Heart left ventricle (tissue), 16 donors: ENCODE measurements around the gene GOSR2. TPM values are rescaled to one million over a fixed set of nuclear protein-coding genes. Genes with fewer than 3 reads are reported as not detected.

Experiments
- ATAC-seq, 4 donors: fragments of 200-7000 bp; cut with Tn5 transposase; one replicate each; pipeline ENCODE4 v1.9.1; 2020 to 2022; ENCODE audit warnings: moderate library complexity in 4 of 4, mild to moderate bottlenecking in 3 of 4, moderate number of reproducible peaks in 1 of 4
- DNase-seq, 5 donors: peaks; one replicate each; pipeline ENCODE4 v3.0.0-alpha.2; 2020
- H3K27ac ChIP-seq, 12 donors: fragments of 200-600 bp; sonication (generic) in 4 of 12; one replicate each; pipeline versions ENCODE4 v1.5.0 to v1.8.0; 2016 to 2022; ENCODE audit warnings: mild to moderate bottlenecking in 2 of 12
- H3K27me3 ChIP-seq, 9 donors: fragments of 200-600 bp; sonication (generic) in 2 of 9; one replicate each; pipeline versions ENCODE4 v1.5.1 to v1.8.0; 2016 to 2022; ENCODE audit warnings: mild to moderate bottlenecking in 3 of 9
- H3K36me3 ChIP-seq, 9 donors: fragments of 200-600 bp; sonication (generic) in 2 of 9; one replicate each; pipeline versions ENCODE4 v1.5.0 to v1.8.0; 2018 to 2022; ENCODE audit warnings: mild to moderate bottlenecking in 2 of 9
- H3K4me1 ChIP-seq, 12 donors: fragments of 200-600 bp; sonication (generic) in 4 of 12; one replicate each; pipeline versions ENCODE4 v1.5.0 to v1.8.0; 2016 to 2022; ENCODE audit warnings: mild to moderate bottlenecking in 3 of 12
- H3K4me3 ChIP-seq, 12 donors: fragments of 200-600 bp; sonication (generic) in 4 of 12; one replicate each; pipeline versions ENCODE4 v1.5.0 to v1.8.0; 2017 to 2022; ENCODE audit warnings: mild to moderate bottlenecking in 9 of 12, moderate library complexity in 4 of 12
- H3K9me3 ChIP-seq, 12 donors: fragments of 200-600 bp; sonication (generic) in 4 of 12; one replicate each; pipeline versions ENCODE4 v1.5.0 to v1.8.0; 2016 to 2022; ENCODE audit warnings: mild to moderate bottlenecking in 1 of 12
- CTCF ChIP-seq, 12 donors: fragments of 200-600 bp; sonication (generic) in 4 of 12; IDR thresholded peaks; one replicate each; pipeline versions ENCODE4 v1.5.0 to v1.8.0; 2018 to 2022; ENCODE audit warnings: antibody characterized with exemption in 12 of 12, mild to moderate bottlenecking in 5 of 12
- POLR2A ChIP-seq, 2 donors: fragments of 450-650 bp; IDR thresholded peaks; one replicate each; pipeline ENCODE4 v1.6.1; 2017; ENCODE audit warnings: antibody characterized with exemption in 2 of 2, mild to moderate bottlenecking in 2 of 2, moderate library complexity in 2 of 2
- WGBS, 4 donors: extraction: QIAGEN DNeasy Blood & Tissue Kit in 2 of 4; methylation state at CpG; one replicate each; pipeline versions ENCODE4 v1.1.5 to v1.1.7; 2013 to 2018; 5-methylcytosine and 5-hydroxymethylcytosine counted together
- intact Hi-C, 10 donors: fragments of 100-400 bp; cut with DNase I; formaldehyde crosslinking; loops; one replicate each; pipeline versions ENCODE4 v1.11.1 to v1.14.2; 2022
- polyA plus RNA-seq, 2 donors: library from polyadenylated mRNA; stranded (reverse); fragments of 200-250 nt; gene quantifications; one replicate each; pipeline ENCODE4 v1.2.3, GENCODE V29; 2013
- total RNA-seq, 9 donors: library from RNA; depleted of rRNA in 2 of 9; stranded (reverse); fragments of >200 nt in 2 of 9; fragmentation: NEBNext Ultra II Directional in 3 of 9; extraction: Animal tissue kit (Norgen Biotek cat#: 25700) in 3 of 9; gene quantifications; one replicate each; pipeline versions ENCODE4 v1.1.0 to v1.2.4, GENCODE V29; 2016 to 2023
- donor health status: ischemic (EF 13 %, LVEDD 7.1; RV severe dilation, severe dysfunction).
- donor health status: healthy with polysubstance abuse.
- donor health status: DM: no; HTN: yes; CAD: no.
- donor health status: DM: no; HTN: no; CAD: no.
- donor health status: ischemic (EF 25% LVEDD 6.9; RV normal size, moderate dysfunction).
- donor health status: ischemic (EF 25% LVEDD 5.7; RV mildly dilated, moderate dysfunction).
- donor health status: healthy.
- donor health status: DM: yes; HTN: yes; CAD: no.
- donor health status: ischemic (EF 35%, LVEDD 5.7; RV mildly dilated, moderate dysfunction).
- donor health status: nonischemic (EF 11% LVEDD 7.7; RV severe dilation, severe dysfunction).
- donor health status: DM: yes; HTN: yes; CAD: no.
- donor health status: PGD.
- donor health status: ischemic (EF 29% LVEDD 5.4; RV normal size, mild dysfunction).
- donor health status: nonischemic (EF 23%, LVEDD 6.1; RV moderate dilation, normal function).

The GOSR2 gene
- total and polyA plus RNA-seq, 11 donors = 20.9 to 55.1 (median 38.4) TPM

GRCh38 chr17:46964315-46965265 is 41.6 kb downstream of the GOSR2 start:
- intact Hi-C loops = no loop called here

GRCh38 chr17:46968224-46968834 is 45.4 kb downstream of the GOSR2 start:
- no peak for TF ChIP-seq POLR2A (IDR thresholded peaks at IDR 0.05)
- TF ChIP-seq CTCF (IDR thresholded peaks at IDR 0.05) = no peak
- H3K27me3 ChIP-seq = peaks cover 0 to 4% (median 0%) of the 10 kb centered on the region in 9 donors
- intact Hi-C loops = no loop called here
- ATAC-seq (no peak), DNase-seq (no peak)
- H3K4me1 ChIP-seq = no peaks in the 10 kb centered on the region
- whole genome bisulfite sequencing, 4 donors = 85 to 93% (median 91%) methylated on average over 6 of the region's 6 CpGs
- no peak overlapping the region for H3K27ac ChIP-seq
- H3K4me3 ChIP-seq = no peak overlapping the region
- H3K36me3 ChIP-seq = no peaks in the 10 kb centered on the region
- no peaks in the 10 kb centered on the region for H3K9me3 ChIP-seq

More at GRCh38 chr17:46964315-46965265, 41.6 kb downstream of the GOSR2 start:
- peaks cover 0 to 6% (median 0%) of the 10 kb centered on the region in 12 donors for H3K4me1 ChIP-seq
- TF ChIP-seq POLR2A (IDR thresholded peaks at IDR 0.05) (no peak), CTCF (IDR thresholded peaks at IDR 0.05) (no peak)
- ATAC-seq = no peak
- no peaks in the 10 kb centered on the region for H3K9me3 ChIP-seq
- DNase-seq = no peak
- no peak overlapping the region for H3K27ac ChIP-seq
- no peak overlapping the region for H3K4me3 ChIP-seq
- no peaks in the 10 kb centered on the region for H3K36me3 ChIP-seq
- H3K27me3 ChIP-seq = peaks cover 0 to 4% (median 0%) of the 10 kb centered on the region in 9 donors
- WGBS, 4 donors = 78 to 86% (median 82%) methylated on average over 9 of the region's 9 CpGs

GRCh38 chr17:46968896-46969295 is 45.9 kb downstream of the GOSR2 start:
- no peaks in the 10 kb centered on the region for H3K4me1 ChIP-seq
- H3K4me3 ChIP-seq = no peak overlapping the region
- H3K9me3 ChIP-seq = no peaks in the 10 kb centered on the region
- ATAC-seq = no peak
- WGBS, 4 donors = 92 to 97% (median 95%) methylated on average over 8 of the region's 8 CpGs
- no peaks in the 10 kb centered on the region for H3K36me3 ChIP-seq
- intact Hi-C loops = no loop called here
- H3K27me3 ChIP-seq = peaks cover 0 to 1% (median 0%) of the 10 kb centered on the region in 9 donors
- no peak overlapping the region for H3K27ac ChIP-seq
- no peak for DNase-seq
- TF ChIP-seq POLR2A (IDR thresholded peaks at IDR 0.05) (no peak), CTCF (IDR thresholded peaks at IDR 0.05) (no peak)

GRCh38 chr17:46971647-46972300 is 48.8 kb downstream of the GOSR2 start:
- H3K4me1 ChIP-seq = no peaks in the 10 kb centered on the region

More at GRCh38 chr17:46971647-46972300, 48.8 kb downstream of the GOSR2 start:
- H3K9me3 ChIP-seq = no peaks in the 10 kb centered on the region
- H3K27ac ChIP-seq = no peak overlapping the region
- no peak overlapping the region for H3K4me3 ChIP-seq
- peaks cover 0 to 3% (median 0%) of the 10 kb centered on the region in 9 donors for H3K27me3 ChIP-seq
- intact Hi-C loops = no loop called here
- no peaks in the 10 kb centered on the region for H3K36me3 ChIP-seq
- WGBS, 4 donors = 83 to 98% (median 84%) methylated on average over 9 to 10 of the region's 10 CpGs
- TF ChIP-seq CTCF (IDR thresholded peaks at IDR 0.05) (no peak), POLR2A (IDR thresholded peaks at IDR 0.05) (no peak)
- ATAC-seq (no peak), DNase-seq (no peak)
